Smooth muscle cell of the brain vasculature (primary cell): Measurements from ENCODE around the gene DMRT2.

Experiments used
- DNase-seq: peaks from one replicate; pipeline ENCODE4 v3.0.0-alpha.2; 2012; ENCODE audit warnings: low read depth, low spot score

Gene DMRT2

GRCh38 chr9:1047591-1048230, 2.4 kb upstream of the DMRT2 start:
- no peak for DNase-seq

GRCh38 chr9:1048231-1048619, 1.9 kb upstream of the DMRT2 start:
- DNase-seq: no peak

- no peak for DNase-seq
These were observed 1.3 kb upstream of the DMRT2 start for GRCh38 chr9:1048811-1049210.

- DNase-seq: no peak
These were observed 516 bp upstream of the DMRT2 start for GRCh38 chr9:1049641-1050040.

GRCh38 chr9:1051210-1051583, 1.0 kb downstream of the DMRT2 start:
- DNase-seq: no peak

GRCh38 chr9:1051584-1052275, 1.6 kb downstream of the DMRT2 start:
- DNase-seq: no peak

- DNase-seq: no peak
These were observed 2.5 kb downstream of the DMRT2 start for GRCh38 chr9:1052365-1053281.

GRCh38 chr9:1053282-1053621, 3.1 kb downstream of the DMRT2 start:
- DNase-seq: no peak

GRCh38 chr9:1053986-1054425, 3.8 kb downstream of the DMRT2 start:
- DNase-seq: no peak

GRCh38 chr9:1055166-1055565, 5.0 kb downstream of the DMRT2 start:
- no peak for DNase-seq

GRCh38 chr9:1057910-1058309, 7.8 kb downstream of the DMRT2 start:
- DNase-seq: no peak

- DNase-seq: no peak
These were observed 8.8 kb downstream of the DMRT2 start for GRCh38 chr9:1058826-1059487.

GRCh38 chr9:1065130-1065529, 15.0 kb downstream of the DMRT2 start:
- no peak for DNase-seq

- no peak for DNase-seq
These were observed 20.5 kb downstream of the DMRT2 start for GRCh38 chr9:1070692-1071091.

- DNase-seq: no peak
These were observed 21.6 kb downstream of the DMRT2 start for GRCh38 chr9:1071730-1072129.

- no peak for DNase-seq
These were observed 23.3 kb downstream of the DMRT2 start for GRCh38 chr9:1073497-1073896.

- no peak for DNase-seq
These were observed 27.5 kb downstream of the DMRT2 start for GRCh38 chr9:1077616-1078015.

- no peak for DNase-seq
These were observed 33.3 kb downstream of the DMRT2 start for GRCh38 chr9:1083325-1083913.

- DNase-seq: no peak
These were observed 34.9 kb downstream of the DMRT2 start for GRCh38 chr9:1085086-1085485.

- no peak for DNase-seq
These were observed 36.4 kb downstream of the DMRT2 start for GRCh38 chr9:1086517-1086916.

GRCh38 chr9:1087120-1087881, 37.1 kb downstream of the DMRT2 start:
- no peak for DNase-seq
